H1 (cell line): Measurements from ENCODE around the gene CT47B1. TPM values are rescaled to one million over a fixed set of nuclear protein-coding genes. Genes with fewer than 3 reads are reported as not detected.
"Not testable (repeated sequence)": the region's sequence is repeated elsewhere in the genome, so short reads cannot be mapped to it uniquely, and the experiment has no call there.

Experiments
- CTCF ChIA-PET: fragments of 300-600 bp; sonication (Branson Sonifier 250); formaldehyde crosslinking; loops from one replicate; lab custom pipeline; 2021; ENCODE audit not compliant: partially characterized antibody; lab: Charles Lee
- POLR2A ChIA-PET: fragments of 300-600 bp; sonication (Branson Sonifier 250); formaldehyde crosslinking; loops from one replicate; lab custom pipeline; 2021; ENCODE audit warnings: inconsistent platforms; ENCODE audit not compliant: partially characterized antibody; lab: Charles Lee
- DNase-seq, 2 experiments: peaks; one replicate each; pipeline versions ENCODE4 v3.0.0 to v3.0.0-alpha.2; 2010 to 2022; ENCODE audit warnings: low spot score in 2 of 2, low read depth in 1 of 2, mixed read lengths in 1 of 2
- FAIRE-seq: peaks from 2 replicates; lab custom pipeline; 2011; peaks lifted over from hg19 to GRCh38; lab: Jason Lieb, UNC
- H2AFZ ChIP-seq: 2 replicates; pipeline ENCODE4 v1.8.1; 2012; ENCODE audit warnings: low read length, inconsistent platforms
- H2AK5ac ChIP-seq: 2 replicates; pipeline ENCODE4 v1.6.1; 2013; ENCODE audit warnings: low read depth, low read length
- H2BK120ac ChIP-seq: replicated peaks from 2 replicates; pipeline ENCODE3; 2013; ENCODE audit warnings: low read depth, low read length, inconsistent platforms
- H2BK12ac ChIP-seq: 2 replicates; pipeline ENCODE4 v1.6.1; 2013; ENCODE audit warnings: low read depth, low read length
- H2BK15ac ChIP-seq: 2 replicates; pipeline ENCODE4 v1.6.1; 2013; ENCODE audit warnings: low read length
- H2BK20ac ChIP-seq: 2 replicates; pipeline ENCODE4 v1.6.1; 2013; ENCODE audit warnings: low read length
- H2BK5ac ChIP-seq: 2 replicates; pipeline ENCODE4 v1.6.1; 2013; ENCODE audit warnings: low read depth, low read length
- H3K14ac ChIP-seq: 2 replicates; pipeline ENCODE4 v1.6.1; 2013; ENCODE audit warnings: inconsistent platforms; ENCODE audit not compliant: insufficient read length
- H3K18ac ChIP-seq: 2 replicates; pipeline ENCODE4 v1.6.1; 2013; ENCODE audit warnings: low read length; ENCODE audit errors: extremely low read depth
- H3K23ac ChIP-seq: 2 replicates; pipeline ENCODE4 v1.6.1; 2013; ENCODE audit warnings: inconsistent platforms; ENCODE audit not compliant: insufficient read length
- H3K23me2 ChIP-seq: 2 replicates; pipeline ENCODE4 v1.6.1; 2013; ENCODE audit warnings: low read depth, low read length
- H3K27ac ChIP-seq: 2 replicates; pipeline ENCODE4 v1.6.1; 2011; ENCODE audit warnings: low read depth, low read length, inconsistent platforms
- H3K27me3 ChIP-seq, 4 experiments: replicated peaks in 1 of 4; 1 replicate in 1 of 4; 2 replicates in 3 of 4; pipeline versions ENCODE4 v1.6.1 to v1.8.1; 2011 to 2013; ENCODE audit warnings: low read length in 3 of 4, mild to moderate bottlenecking in 3 of 4, inconsistent platforms in 2 of 4, mixed read lengths in 2 of 4, moderate library complexity in 1 of 4; ENCODE audit not compliant: control insufficient read depth in 3 of 4, insufficient read depth in 3 of 4; ENCODE audit errors: extremely low read depth in 1 of 4
- H3K36me3 ChIP-seq, 4 experiments: 2 replicates each; pipeline versions ENCODE4 v1.6.1 to v1.8.1; 2011 to 2013; ENCODE audit warnings: mild to moderate bottlenecking in 4 of 4, low read length in 3 of 4, moderate library complexity in 2 of 4, control low read depth in 1 of 4, inconsistent platforms in 1 of 4; ENCODE audit not compliant: insufficient read depth in 4 of 4, control insufficient read depth in 2 of 4
- H3K4ac ChIP-seq: replicated peaks from 2 replicates; pipeline ENCODE3; 2013; ENCODE audit warnings: low read length, low read depth, mixed read lengths, inconsistent platforms; ENCODE audit not compliant: insufficient read length
- H3K4me1 ChIP-seq, 4 experiments: replicated peaks in 1 of 4; 1 replicate in 1 of 4; 2 replicates in 3 of 4; pipeline versions ENCODE4 v1.6.1 to v1.8.1; 2011 to 2013; ENCODE audit warnings: low read length in 3 of 4, inconsistent platforms in 2 of 4, mixed read lengths in 1 of 4; ENCODE audit not compliant: insufficient read depth in 4 of 4, control insufficient read depth in 3 of 4
- H3K4me2 ChIP-seq, 2 experiments: 2 replicates each; pipeline versions ENCODE4 v1.6.1 to v1.8.1; 2011 to 2013; ENCODE audit warnings: low read depth in 2 of 2, low read length in 2 of 2, control low read depth in 1 of 2, inconsistent platforms in 1 of 2, mild to moderate bottlenecking in 1 of 2; ENCODE audit not compliant: insufficient read depth in 1 of 2
- H3K4me3 ChIP-seq, 4 experiments: fragments of 200-600, 300-600 bp in 1 of 4; sonication (generic), shearing (Covaris generic), sonication (Bioruptor Twin) in 1 of 4; 2 replicates each; pipeline versions ENCODE4 v1.5.1 to v1.8.1; 2011 to 2016; ENCODE audit warnings: low read length in 4 of 4, low read depth in 3 of 4, control low read depth in 2 of 4, inconsistent platforms in 2 of 4, mild to moderate bottlenecking in 2 of 4, mixed read lengths in 1 of 4, moderate library complexity in 1 of 4; ENCODE audit not compliant: insufficient read depth in 2 of 4; ENCODE audit errors: extremely low read depth in 1 of 4
- H3K56ac ChIP-seq: replicated peaks from 2 replicates; pipeline ENCODE3; 2013; ENCODE audit warnings: low read depth, mild to moderate bottlenecking, mixed read lengths, low read length, inconsistent platforms; ENCODE audit not compliant: insufficient read length
- H3K79me1 ChIP-seq: 2 replicates; pipeline ENCODE4 v1.6.1; 2013; ENCODE audit warnings: low read depth, low read length, control low read depth
- H3K79me2 ChIP-seq, 2 experiments: 2 replicates each; pipeline versions ENCODE4 v1.6.1 to v1.8.1; 2012 to 2013; ENCODE audit warnings: low read length in 2 of 2, mild to moderate bottlenecking in 2 of 2, inconsistent platforms in 1 of 2; ENCODE audit not compliant: insufficient read depth in 2 of 2, control insufficient read depth in 1 of 2
- H3K9ac ChIP-seq, 4 experiments: replicated peaks in 1 of 4; 1 replicate in 1 of 4; 2 replicates in 3 of 4; pipeline versions ENCODE4 v1.6.1 to v1.8.1; 2011 to 2013; ENCODE audit warnings: low read depth in 3 of 4, low read length in 3 of 4, control low read depth in 2 of 4, mild to moderate bottlenecking in 2 of 4, moderate library complexity in 2 of 4, inconsistent platforms in 1 of 4; ENCODE audit errors: extremely low read depth in 1 of 4
- H3K9me3 ChIP-seq, 2 experiments: 2 replicates each; pipeline versions ENCODE4 v1.6.1 to v1.8.1; 2012 to 2013; ENCODE audit warnings: mild to moderate bottlenecking in 2 of 2, moderate library complexity in 2 of 2, control low read depth in 1 of 2, inconsistent platforms in 1 of 2, low read depth in 1 of 2, low read length in 1 of 2, mixed read lengths in 1 of 2; ENCODE audit not compliant: insufficient read depth in 2 of 2
- H4K20me1 ChIP-seq, 2 experiments: replicated peaks in 1 of 2; 2 replicates each; pipeline versions ENCODE3 to v1.8.1; 2011 to 2013; ENCODE audit warnings: inconsistent platforms in 2 of 2, low read length in 2 of 2, mild to moderate bottlenecking in 1 of 2; ENCODE audit not compliant: insufficient read depth in 2 of 2, control insufficient read depth in 1 of 2
- H4K5ac ChIP-seq: 2 replicates; pipeline ENCODE4 v1.6.1; 2013; ENCODE audit warnings: low read length, low read depth, mixed read lengths, inconsistent platforms; ENCODE audit not compliant: insufficient read length
- H4K8ac ChIP-seq: 2 replicates; pipeline ENCODE4 v1.8.0; 2013; ENCODE audit warnings: mild to moderate bottlenecking, moderate library complexity, low read length, inconsistent platforms; ENCODE audit not compliant: insufficient read depth; ENCODE audit errors: extremely low read depth
- H4K91ac ChIP-seq: replicated peaks from 2 replicates; pipeline ENCODE3; 2013; ENCODE audit warnings: low read length, mixed read lengths, inconsistent platforms; ENCODE audit not compliant: insufficient read length
- WGBS, 2 experiments: shearing (Covaris generic) in 1 of 2; methylation state at CpG; one replicate each; pipeline versions ENCODE4 v1.1.6 to v1.1.7; 2013 to 2015; ENCODE audit warnings: low lambda C conversion rate in 2 of 2, mixed read lengths in 2 of 2, inconsistent platforms in 1 of 2, low coverage in 1 of 2, missing lambda C conversion rate in 1 of 2; ENCODE audit not compliant: insufficient replicate concordance in 2 of 2, insufficient coverage in 1 of 2, insufficient read length in 1 of 2; ENCODE audit errors: extremely low coverage in 1 of 2, missing lambda C conversion rate in 1 of 2; 5-methylcytosine and 5-hydroxymethylcytosine counted together
- long read RNA-seq, 2 experiments: library from RNA in 1 of 2; library from capped mRNA in 1 of 2; stranded (forward); transcript quantifications; one replicate each; pipeline ENCODE4 v2.0.0, GENCODE V29; 2021; ENCODE audit warnings: inconsistent platforms in 1 of 2
- polyA minus RNA-seq, 3 experiments: library from RNA; depleted of rRNA, polyadenylated mRNA; stranded (reverse); fragments of >200 nt; gene quantifications; 1 replicate in 2 of 3; 2 replicates in 1 of 3; pipeline ENCODE4 v1.2.3, GENCODE V29; 2011
- polyA plus RNA-seq, 7 experiments: library from polyadenylated mRNA; depleted of rRNA in 3 of 7; stranded (reverse) in 5 of 7; unstranded in 2 of 7; fragments of >200 nt in 5 of 7; fragments of 200-250 nt in 2 of 7; gene quantifications; 1 replicate in 5 of 7; 2 replicates in 1 of 7; 4 replicates in 1 of 7; pipeline versions ENCODE4 v1.2.1 to v1.2.3, GENCODE V29; 2011 to 2013; ENCODE audit warnings: missing spikeins in 2 of 7, mixed read lengths in 2 of 7
- total RNA-seq: library from RNA; stranded (reverse); fragmentation: NEBNext Ultra II Directional; extraction: Animal tissue kit (Norgen Biotek cat#: 25700); gene quantifications from 2 replicates; pipeline ENCODE4 v1.2.1, GENCODE V29; 2021

Gene CT47B1
- total RNA-seq (not detected in 2 replicates), polyA plus RNA-seq (2011; rRNA removed) (not detected in 2 replicates), polyA minus RNA-seq (2011; rRNA and poly(A)+ RNA removed) (not detected in 2 replicates)
- polyA plus RNA-seq (2011; cell fraction: cytosol; rRNA removed), result not detected
- polyA plus RNA-seq (2011; cell fraction: nucleus; rRNA removed), result not detected
- polyA plus RNA-seq (2012, experiment 1 of 2), result not detected in 4 replicates
- polyA plus RNA-seq (2012, experiment 2 of 2), result not detected
- not detected for polyA plus RNA-seq (2013, experiment 1 of 2)
- not detected for polyA plus RNA-seq (2013, experiment 2 of 2)
- polyA minus RNA-seq (2011; cell fraction: cytosol; rRNA and poly(A)+ RNA removed), result not detected
- not detected for polyA minus RNA-seq (2011; cell fraction: nucleus; rRNA and poly(A)+ RNA removed)
- long read RNA-seq, experiment 1, result 0 reads
- long read RNA-seq, experiment 2, result 0 reads

- H3K56ac ChIP-seq, H2AFZ ChIP-seq, H3K4me1 ChIP-seq, H3K23me2 ChIP-seq, H3K4me3 ChIP-seq, H3K79me2 ChIP-seq, H3K27ac ChIP-seq, DNase-seq, H3K27me3 ChIP-seq, POLR2A ChIA-PET, H2BK120ac ChIP-seq, H3K9ac ChIP-seq, H3K4ac ChIP-seq, H2AK5ac ChIP-seq, H3K14ac ChIP-seq, H3K23ac ChIP-seq, H2BK15ac ChIP-seq, H4K5ac ChIP-seq, H3K18ac ChIP-seq, H3K36me3 ChIP-seq, H2BK20ac ChIP-seq, H4K20me1 ChIP-seq, H3K79me1 ChIP-seq, H4K91ac ChIP-seq, H4K8ac ChIP-seq, FAIRE-seq, H2BK12ac ChIP-seq, H3K4me2 ChIP-seq, CTCF ChIA-PET, H2BK5ac ChIP-seq: not testable (repeated sequence)
- peaks cover 0 to 12% of the 10 kb centered on the region in 2 experiments; a peak in 2 of 4 replicates for H3K9me3 ChIP-seq
- no CpG with 5 or more reads among the region's 7 CpGs for WGBS, 2 experiments
Measured at GRCh38 chrX:120875766-120876165, at the start of gene CT47B1. Gene CT47B1, minus strand, starts transcription at chrX:120875866. Its CDS starts 196 bp downstream, at chrX:120875670.
